HCEC 1CT (cell line): ENCODE measurements around the gene SHROOM4.

Source experiments
- DNase-seq: peaks from one replicate; pipeline ENCODE4 v3.0.0-alpha.2; 2017

The SHROOM4 gene

DNA sequence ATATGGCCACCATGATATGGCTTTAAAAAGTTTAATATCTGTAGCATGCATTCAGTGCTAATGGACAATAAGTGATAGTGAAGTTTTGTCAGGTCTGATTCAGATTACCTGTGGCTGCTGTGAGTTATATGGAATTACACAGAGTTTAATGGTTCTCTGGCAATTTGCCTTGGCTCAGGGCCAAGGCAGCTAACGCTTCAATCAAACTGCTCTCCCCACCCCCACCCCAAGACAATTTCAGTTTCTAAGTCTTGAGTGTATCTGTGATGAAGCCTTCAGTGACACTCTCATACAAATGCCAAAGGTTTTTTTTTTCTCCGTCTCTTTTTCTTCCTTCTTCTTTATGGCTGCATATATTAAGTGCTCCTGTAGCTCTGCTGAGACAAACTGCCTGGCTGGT is 106.6 kb downstream of the SHROOM4 start:
- no peak for DNase-seq

DNA sequence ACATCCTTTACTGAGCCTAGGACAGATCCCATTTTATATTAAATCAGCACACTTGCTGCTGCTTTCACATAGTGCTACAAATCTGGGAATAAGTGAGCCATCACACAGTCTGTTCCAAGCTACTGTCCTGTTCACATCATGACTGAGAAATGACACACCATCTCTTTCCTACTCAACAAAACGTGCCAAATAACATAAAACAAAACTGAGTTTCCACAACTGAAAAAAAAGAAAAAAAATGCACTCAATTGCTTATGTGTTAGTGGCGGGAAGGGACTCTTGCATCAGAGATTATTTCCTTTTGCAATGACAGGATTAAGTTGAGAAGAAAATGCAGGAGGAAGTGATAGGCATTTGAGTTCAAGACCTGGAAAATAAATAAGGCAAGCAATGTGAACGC is 109.0 kb downstream of the SHROOM4 start:
- DNase-seq: no peak

DNA sequence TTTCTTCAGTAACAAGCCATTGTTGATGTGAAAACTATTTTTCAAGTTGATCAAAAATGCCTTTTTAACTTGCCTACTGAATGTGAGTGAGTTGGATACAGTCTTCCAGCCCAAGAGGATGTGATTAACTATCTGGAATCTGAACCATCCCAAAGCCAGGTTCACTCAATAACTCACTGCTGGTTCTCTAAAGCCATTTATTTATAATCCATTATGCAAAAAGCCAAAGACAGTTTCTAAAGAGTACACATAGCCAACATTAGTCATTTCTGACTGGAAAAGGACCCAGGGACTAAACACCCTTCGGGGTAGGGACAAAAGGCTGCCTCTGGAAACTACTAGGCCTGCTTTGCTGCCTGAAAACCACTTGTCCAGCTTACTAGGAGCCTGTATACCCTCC is 109.6 kb downstream of the SHROOM4 start:
- no peak for DNase-seq

DNA sequence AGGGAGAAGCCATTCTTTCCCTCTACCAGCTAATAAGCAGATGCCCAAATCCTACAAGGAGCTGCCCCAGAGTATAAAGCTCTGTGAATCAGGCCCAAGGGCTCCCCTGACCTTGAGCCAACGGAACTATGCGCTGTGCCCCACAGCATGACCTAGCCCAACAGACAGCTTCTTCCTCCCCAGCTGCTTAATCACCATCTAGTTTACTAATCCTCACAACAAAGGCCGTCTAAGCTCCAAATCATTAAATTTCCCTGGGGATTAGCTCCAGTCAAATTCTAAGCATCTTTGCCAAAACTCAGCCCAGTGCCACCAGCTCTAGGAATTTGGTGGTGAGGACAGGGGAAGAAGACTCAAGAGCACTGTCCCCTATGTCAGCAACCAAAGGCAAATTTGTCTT is 113.1 kb downstream of the SHROOM4 start:
- DNase-seq: no peak

DNA sequence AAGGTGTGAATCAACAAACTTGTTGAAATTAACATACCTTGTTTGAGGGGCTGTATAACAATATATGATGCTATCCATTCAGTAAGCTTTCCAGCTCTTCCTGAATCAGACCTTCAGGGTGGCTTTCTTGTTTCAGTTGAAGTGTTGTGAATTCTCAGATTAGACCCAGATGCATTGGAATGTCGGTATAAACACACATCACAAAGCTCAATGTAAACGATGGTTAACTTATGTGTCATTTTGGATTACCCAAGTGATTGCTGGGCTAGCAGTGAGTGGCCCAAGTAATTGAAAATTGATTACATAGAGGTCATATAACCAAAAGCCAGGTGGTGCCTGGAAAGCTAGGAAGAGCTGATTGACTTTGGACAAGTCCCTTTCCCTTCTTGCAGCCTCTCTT is 115.0 kb downstream of the SHROOM4 start:
- DNase-seq: no peak

DNA sequence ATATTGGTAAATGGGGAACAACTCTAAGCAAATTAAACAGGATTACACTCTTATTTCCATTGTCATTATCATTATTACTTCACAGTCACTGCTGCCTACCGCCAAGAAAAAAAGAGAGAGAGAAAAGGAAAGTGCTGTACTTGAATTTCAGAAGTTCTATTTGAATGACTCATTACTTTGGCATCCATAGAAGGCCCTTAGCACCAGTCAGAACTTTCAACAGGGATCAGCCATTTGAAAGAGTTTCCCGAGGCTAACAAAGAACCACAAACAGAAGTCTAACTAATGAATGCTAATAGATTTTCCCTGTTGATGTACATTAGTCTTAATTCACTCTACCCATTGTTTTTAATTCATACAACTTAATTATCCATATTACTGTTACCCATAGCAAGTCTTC is 116.3 kb downstream of the SHROOM4 start:
- no peak for DNase-seq

DNA sequence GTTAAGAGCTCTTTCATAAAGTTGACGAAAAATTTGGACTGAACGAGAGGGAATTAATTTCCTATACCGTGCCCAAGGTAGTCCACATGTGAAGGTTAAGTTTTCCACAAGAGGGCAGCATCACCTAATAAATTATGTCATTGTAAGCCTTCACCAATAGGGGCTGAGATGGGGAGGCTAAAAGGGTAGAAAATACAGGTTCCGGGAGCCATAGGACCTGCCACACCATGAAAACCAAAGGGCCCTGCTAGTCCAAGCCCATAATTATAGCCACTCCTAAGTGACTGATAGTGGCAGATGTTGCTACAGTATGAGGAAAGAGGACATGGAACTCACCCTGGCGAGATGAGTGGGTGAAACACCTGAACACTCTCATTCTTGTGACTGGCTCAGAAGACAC is 122.2 kb downstream of the SHROOM4 start:
- no peak for DNase-seq

DNA sequence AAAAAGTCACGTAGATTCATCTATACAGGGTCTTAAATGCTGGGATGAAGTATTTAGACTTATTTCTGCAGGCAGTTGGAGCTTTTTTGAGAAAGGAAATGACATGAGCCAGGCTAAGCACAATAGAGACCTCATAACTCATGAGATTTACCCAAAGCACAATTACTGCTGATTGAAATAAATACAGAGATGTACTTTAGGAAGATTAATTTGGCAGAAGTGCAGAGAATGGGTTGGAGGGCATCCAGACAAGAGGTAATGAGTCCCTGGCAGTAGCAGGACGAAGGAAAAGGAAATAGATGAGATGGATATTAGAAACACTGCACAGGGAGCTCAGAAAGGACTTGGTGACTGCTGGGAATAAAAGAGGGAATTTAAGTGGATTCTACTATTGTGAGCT is 129.1 kb downstream of the SHROOM4 start:
- no peak for DNase-seq

DNA sequence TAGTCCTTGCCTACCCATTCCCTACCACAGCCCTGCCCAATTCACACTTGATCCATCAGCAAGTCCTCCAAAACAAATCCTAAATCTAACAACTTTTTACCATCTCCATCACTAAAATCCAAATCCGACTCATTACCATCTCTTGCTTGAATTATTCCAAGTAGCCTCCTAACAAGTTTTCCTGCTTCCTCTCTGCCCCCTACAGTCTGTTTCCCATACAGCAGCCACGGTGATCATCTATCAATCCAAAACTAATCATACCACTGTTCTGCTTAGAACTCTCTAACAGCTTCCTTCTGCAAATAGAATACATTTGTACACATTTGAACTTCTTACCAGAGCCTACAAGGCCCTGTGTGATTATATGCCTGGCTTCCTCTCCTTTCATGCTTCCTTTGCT is 133.0 kb downstream of the SHROOM4 start:
- DNase-seq: no peak

DNA sequence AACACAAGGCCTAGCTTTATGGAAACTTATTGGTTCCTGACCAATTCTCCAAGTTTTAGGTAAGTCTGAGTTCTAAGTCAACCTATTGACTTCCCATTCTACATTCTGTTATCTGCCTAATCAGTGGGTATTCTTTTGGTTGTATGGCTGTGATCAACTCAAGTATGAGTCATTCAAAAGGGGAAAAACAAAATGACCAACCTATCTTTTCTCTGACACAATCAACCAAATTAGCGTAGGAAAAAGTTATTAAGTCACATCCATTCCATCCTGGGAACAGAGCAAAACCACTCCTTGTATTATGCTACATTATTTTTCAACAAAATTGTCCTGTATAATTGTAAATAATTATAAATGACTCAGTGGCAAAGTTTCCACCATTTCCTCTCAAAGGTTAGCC is 136.2 kb downstream of the SHROOM4 start:
- no peak for DNase-seq

DNA sequence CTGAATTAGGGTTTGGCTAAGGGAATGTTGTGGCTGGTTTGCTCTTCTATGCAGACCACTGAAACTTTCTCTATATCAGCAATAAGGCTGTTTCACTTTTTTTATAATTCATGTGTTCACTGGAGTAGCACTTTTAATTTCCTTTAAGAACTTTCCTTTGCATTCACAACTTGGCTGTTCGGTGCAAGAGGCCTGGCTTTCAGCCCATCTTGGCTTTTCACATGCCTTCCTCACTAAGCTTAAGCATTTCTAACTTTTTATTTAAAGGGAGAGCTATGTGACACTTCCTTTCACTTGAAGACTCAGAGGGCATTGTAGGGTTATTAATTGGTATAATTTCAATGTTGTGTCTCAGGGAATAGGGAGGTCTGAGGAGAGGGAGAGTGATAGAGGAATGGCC is 142.3 kb downstream of the SHROOM4 start:
- no peak for DNase-seq

DNA sequence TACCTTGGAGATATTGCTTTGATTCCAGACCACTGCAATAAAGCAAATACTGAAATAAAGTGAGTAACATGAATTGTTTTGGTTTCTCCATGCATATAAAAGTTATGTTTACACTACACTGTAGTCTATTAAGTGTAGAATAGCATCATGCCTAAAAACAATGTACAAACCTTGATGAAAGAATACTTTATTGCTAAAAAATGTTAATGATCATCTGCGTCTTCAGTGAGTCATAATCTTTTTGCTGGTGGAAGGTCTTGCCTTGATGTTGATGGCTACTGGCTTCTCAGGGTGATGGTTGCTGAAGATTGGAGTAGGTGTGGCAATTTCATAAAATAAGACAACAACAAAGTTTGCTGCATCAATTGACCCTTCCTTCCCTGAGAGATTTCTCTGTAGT is 145.1 kb downstream of the SHROOM4 start:
- no peak for DNase-seq

DNA sequence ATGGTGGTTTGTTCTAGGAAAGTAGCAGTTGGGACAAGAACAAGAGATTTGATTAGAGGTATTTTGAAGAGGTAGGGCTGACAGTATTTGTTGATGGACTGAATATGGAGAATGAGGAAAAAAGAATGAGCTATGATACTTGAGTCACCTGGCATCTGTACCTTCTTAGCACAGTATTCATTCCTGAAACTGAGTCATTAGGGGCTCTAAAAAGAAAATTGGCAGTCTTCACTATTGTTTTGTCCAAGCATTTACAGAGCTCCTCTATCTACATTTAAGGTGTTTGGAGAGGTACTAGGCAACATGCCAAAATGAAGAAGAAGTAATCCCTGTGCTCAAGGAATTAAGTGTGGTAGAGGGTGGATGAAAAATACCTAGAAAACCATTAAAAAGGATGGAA is 165.8 kb downstream of the SHROOM4 start:
- no peak for DNase-seq

DNA sequence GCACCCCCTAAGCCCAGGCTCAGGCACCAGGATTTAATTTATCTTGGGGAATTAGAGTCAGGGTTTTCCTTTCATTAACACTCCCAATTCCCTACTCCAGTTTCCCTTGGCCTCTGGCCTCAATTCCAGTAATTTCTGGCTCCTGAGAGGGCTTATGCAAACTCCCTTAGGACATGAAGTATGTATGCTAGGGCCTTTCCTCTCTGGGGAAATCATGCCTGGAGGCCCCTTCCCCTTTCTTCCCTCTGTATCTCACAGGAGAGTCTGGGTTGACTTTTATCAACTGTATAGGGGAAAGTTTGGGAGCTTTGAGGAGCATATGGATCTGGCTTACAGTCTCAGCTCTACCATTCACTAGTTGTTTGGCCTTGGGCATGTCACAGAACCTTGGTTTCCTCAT is 169.5 kb downstream of the SHROOM4 start:
- no peak for DNase-seq

DNA sequence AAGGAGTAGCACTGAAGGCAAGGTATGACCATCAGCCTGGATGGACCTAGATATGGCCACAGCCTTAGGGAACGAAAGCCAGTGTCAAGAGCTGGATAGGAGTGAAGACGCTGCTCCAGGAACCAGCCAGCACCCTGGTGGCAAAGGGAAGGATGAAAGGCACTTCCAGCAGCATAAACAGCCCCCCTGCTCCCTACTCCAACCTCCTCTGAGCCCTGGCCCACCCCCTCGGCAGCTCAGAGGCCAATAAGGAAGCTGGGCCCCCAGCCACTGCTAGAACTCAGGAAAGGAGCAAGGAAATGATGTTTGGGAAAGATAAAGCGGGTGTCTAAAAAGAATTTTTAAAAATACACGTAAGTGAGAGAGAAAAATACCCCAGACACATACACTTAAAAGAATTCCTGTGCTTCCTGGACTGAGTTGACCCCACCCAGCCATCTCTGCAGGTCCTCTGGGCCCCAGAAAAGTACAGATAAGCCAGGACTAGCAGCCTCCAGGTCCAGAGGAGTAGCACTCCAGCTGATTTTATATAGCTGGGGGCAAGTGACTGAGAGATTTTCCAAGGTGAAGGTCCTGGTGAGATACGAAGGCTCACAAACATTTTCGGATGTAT is 170.4 kb downstream of the SHROOM4 start:
- DNase-seq: no peak

DNA sequence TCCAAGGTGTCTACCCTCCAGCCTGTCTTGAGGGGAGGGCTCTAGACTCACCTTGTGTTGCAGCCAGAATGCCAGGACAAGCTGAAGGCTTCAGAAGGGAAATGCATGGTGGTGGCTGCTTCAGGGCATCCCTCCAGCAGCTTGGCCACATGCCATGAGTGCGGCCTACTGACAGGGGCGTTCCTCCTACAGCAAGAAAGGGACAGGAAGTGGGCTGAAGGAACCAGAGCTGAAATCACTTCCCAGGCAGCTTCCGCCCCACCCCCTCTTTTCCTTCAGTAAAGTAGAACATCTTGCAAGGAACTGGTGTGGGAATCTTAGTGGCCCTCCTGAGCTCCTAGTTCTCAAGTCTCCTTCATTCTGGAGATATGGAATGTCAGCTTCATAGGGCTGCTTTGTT is 175.9 kb downstream of the SHROOM4 start:
- DNase-seq: no peak

DNA sequence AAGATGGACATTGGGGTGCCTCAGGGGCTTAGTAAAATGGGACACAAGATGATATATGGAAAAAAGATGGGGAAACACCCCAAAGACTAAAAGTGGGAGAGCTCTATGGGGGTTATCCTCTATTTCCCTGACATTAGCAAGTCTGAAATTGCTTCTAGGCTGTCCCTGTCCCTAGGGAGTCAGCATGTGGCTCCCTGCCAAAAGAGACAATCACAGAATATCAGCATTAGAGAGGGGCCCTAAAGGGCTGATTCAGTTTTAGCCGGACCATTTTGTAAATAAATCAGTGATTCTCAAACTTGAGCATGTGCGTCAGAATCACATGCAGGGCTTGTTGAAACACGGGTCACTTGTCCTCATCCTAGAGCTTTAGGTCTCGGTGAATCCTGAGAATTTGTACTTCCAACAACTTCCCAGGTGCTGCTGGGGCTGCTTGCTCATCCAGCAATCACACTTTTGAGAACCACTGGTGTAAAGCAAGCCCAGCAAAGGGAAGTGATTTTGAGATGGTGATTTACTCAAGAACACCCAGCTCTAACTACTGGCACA is 178.1 kb downstream of the SHROOM4 start:
- no peak for DNase-seq

DNA sequence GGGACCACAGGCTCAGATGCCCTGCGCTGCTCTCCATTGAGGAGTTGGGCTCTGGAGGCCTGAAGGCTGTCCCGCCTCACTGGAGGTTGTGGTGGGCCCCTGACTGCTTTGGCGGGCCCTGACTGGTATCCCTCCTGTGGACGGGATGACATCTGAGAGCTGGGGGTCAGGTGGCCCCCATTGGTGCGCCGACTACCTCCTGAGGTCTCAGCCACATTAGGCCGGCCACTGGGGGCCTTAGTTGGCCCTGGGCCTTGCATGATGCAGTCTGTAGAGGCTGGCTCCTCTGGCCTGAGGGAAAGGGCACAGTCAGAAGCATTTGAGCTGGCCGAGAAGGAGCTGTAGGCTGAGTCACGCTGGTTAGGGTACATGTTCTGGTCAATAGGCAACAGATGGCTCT is 178.8 kb downstream of the SHROOM4 start:
- DNase-seq: no peak

DNA sequence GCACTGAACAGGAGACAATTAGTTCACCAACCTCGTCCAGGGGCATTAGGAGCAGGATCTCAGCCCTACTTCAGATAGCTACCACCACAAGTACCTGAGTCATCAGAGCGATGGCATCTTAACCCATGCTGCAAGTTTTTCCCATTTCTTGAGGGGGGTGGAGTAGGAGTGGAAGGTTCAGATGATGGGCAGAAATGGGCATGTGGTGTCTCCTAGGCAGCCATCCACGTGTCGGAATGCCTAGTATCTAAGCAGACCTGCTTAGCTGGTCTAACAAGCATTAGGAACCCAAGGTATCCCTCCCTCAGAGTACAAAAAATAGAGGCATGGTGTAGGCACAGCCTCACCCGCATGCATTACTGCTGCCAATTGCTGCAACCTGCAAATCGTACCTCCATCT is 184.2 kb downstream of the SHROOM4 start:
- no peak for DNase-seq

DNA sequence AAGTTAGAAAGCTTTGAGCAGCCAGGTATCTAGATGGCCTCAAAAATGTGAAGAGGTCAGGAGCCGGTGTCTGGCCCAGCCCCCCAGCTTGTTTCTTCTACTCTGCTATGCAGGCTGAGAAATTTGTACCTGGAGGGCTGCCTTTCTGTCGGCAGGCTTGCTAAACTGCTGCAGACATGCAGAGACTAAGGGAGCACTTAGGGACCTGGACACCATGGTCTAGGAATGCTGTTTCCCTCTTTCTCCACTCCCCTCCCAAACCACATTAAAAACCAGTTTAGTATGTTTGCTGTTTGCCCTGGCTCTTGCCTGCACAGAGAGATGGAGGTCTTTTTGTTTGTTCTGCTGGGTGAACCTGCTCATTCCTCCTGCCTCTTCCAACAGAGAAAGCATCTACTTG is 186.3 kb downstream of the SHROOM4 start:
- no peak for DNase-seq

DNA sequence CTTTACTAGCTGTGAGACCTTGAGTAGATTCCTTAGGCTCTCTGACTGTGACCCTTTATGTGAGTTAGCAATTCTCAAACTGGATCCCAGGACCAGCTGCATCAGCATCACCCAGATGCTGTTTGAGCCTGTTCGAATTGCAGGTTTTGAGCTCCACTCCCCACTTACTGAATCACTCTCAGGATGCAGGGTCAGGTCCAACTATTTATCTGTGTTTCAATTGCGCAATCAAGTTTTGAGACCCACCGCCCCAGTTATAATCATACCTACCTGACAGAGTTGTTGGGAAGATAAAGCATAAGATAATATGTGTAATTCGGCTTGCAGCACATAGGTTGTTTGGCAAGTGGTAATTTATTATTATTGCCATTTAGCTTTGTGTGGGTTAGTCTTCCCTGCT is 187.6 kb downstream of the SHROOM4 start:
- DNase-seq: no peak

DNA sequence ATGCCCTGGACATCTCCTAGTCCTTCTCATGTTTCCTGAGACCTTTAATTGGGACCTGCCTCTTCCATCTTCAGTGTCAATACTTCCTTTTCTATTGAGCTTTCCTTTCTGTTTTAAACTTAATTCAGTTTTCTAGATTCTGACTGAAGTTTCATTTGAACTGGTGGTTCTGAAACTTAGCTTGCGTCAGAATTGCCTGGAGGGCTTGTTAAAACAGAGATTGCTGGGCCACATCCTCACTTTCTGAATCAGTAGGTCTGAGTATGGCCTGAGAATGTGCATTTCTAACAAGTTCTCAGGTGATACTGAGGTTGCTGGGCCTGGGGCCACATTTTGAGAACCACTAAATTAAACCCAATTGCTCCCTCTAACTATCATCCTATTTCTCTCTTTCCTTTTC is 191.2 kb downstream of the SHROOM4 start:
- DNase-seq: no peak

DNA sequence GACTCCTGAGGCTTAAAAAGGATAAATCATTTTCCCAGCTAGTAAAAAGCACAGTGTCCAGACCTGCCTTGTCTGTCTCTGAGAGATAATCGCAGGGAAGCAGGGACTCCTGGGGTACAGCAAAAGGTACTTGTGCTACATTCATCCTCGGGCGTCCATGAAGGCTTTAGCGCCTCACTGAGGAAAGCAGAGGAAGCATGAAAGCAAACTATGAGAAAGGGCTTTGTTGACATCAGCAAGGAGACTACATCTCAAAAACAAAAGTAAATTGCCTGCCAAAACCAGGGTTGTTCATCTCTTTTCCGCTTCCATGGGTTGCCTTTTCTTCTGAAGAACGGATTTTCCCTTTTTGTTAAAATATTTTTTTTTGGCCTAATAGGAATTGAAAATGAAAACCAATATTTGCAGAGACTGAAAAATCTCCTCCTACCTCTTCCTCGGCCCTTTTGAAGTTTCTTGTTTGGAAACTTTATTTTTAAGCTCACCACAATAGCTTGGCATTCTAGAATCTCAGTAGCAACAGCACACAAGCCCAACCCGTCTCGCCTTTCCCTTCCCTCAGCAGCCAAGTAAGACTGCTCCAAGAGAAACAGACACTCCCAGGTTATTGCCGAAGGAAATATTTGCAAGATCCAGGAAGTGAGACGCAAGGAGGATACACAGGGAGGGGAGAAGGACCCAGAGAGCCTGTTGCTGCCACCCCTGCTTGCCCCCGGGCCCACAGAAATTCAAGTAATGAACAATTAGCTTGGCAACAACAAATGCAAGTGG is 195.0 kb downstream of the SHROOM4 start:
- no peak for DNase-seq

DNA sequence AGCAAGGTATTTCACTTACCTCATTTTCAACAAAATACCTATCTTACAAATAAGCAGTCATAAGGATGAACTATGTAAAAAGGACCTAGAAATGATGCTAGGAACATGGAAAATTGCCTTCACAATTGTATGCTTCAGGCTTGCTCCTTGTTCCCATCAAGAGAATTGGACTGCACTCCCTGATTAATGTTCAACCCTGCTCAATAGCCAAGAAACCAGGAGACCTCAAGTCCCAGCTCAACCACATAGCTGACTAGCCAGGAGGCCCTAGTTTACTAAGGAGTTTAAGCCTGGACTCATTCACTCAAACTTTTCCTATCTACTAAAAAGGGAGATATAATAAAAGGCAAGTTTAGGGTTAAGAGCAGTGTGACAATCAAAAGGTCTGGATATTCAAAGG is 196.8 kb downstream of the SHROOM4 start:
- DNase-seq: no peak
